Occipital lobe (tissue), 2 donors: Measurements from ENCODE around the gene CMYA5. TPM values are rescaled to one million over a fixed set of nuclear protein-coding genes. Genes with fewer than 3 reads are reported as not detected.
"Not testable (repeated sequence)": the region's sequence is repeated elsewhere in the genome, so short reads cannot be mapped to it uniquely, and the experiment has no call there.

Experiments
- DNase-seq: peaks from one replicate; lab custom pipeline; 2025; lab: John Stamatoyannopoulos, UW
- total RNA-seq: library from RNA; depleted of rRNA; stranded (reverse); fragments of >200 nt; gene quantifications from one replicate; pipeline ENCODE4 v1.2.3, GENCODE V29; 2014

CMYA5 gene
- total RNA-seq, 1 donor from 2014 or later: 1.2 TPM

DNA sequence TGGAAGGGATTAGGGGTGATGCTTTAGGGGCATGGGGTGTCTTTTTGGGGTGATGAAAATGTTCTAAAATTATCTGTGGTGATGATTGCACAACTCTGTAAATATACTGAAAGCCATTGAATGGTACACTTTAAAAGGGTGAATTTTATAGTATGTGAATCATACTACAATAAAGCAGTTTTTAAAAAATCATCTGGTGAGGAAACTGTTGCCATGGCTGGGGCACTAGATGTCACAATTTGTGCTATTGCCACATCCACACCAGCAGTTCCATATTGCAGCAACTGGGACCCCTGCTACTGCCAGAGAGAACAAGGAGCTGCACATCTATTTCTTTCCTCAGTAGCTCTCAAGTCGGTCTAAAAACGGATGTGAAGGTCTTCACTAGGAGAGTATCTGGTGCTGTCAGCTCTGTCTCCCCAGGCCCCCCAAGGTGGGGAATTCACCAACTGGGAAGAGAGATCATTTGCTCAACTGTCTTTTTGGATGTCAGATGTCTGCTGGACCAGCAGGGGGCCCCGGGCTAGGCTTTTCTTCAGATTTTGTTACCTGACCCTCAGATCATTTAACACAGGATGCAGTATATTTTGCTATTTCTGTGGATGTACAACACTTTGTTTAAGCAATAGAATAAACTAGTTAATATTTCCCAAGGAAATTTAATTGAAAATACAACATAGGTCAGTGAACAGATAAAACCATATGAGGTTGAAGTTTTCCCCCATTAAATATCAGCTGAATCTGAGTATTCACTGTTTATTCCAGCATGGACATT lies 13.2 kb downstream of the CMYA5 start:
- no peak for DNase-seq

GRCh38 chr5:79703381-79703645 lies 13.7 kb downstream of the CMYA5 start:
- DNase-seq: no peak

DNA sequence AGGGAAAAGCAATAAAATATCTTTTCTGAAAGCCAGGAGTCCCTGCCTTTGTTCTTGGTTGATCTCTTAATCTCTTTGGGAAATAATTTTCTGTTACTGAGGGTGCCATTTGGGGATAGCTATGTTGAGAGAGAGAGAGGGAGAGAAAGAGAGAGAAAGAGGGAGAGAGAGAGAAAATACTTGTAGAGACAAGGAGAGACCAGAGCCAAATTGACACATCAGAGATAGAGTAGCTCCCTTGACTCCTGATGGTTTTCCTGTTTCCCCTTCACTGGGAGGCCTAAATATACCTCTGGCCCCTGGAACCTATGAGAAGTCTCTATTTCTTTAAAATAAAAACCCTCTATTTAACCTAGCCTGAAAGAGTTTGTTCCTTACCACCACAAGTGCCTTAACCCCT lies 14.9 kb downstream of the CMYA5 start:
- DNase-seq: no peak

DNA sequence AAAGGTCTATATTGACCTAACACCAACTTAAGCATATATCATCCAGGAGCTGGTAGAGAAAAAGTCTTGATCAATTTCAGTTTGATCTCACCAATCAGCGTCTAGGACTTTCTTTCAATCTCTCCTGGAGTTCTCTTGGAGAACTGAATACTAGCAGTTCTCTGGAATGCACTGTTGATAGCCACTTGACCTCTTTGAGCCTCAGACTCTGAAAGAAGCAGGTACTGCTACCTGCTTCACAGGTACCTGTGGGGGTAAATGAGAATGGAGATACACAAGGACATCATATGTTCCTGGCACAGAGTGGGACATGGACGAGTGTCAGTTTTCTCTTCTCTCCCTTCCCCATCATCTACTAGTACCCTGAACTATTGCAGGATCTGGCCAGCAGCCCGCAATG lies 16.0 kb downstream of the CMYA5 start:
- DNase-seq: no peak

- not testable (repeated sequence) for DNase-seq
These were observed 16.7 kb downstream of the CMYA5 start for GRCh38 chr5:79706317-79706716.

GRCh38 chr5:79707535-79707934 lies 17.9 kb downstream of the CMYA5 start:
- no peak for DNase-seq

DNA sequence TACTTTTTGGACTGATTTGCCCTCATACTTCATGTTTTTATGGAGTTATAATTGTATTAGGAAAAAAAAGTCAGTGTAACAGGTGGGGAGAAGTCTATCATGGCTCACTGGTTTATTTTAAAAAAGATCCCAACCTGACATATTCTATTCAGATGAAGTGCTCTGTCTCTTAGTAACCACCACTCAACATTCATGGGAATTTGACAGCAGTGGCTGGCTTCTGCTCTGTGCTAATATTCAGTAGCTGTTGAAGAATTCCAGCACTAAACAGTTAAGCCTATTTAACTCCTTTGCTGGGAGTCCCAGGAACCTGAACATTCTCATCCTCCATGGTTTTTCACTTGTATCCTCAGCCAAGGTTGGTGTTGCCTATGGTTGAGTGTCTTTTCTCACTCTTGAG lies 23.1 kb downstream of the CMYA5 start:
- DNase-seq: no peak

DNA sequence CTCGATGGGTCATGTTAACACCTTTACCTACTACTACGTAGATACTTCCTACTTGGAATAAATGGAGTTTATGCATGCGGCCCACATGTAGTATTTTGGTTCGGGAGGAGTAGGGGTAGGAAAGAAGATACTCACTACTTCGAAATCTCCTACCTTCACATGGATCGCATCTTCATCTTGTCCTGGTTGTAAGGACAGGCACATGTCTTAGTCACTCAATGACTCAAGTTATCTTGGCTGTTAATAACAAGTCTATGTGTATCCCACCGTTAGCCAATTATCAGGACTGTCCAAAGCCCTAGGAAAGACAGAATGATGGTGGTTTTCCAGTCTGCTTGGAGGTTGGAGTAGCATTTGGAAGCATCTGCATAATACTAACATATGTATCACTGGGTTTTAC lies 24.1 kb downstream of the CMYA5 start:
- no peak for DNase-seq

GRCh38 chr5:79716839-79717238 lies 27.2 kb downstream of the CMYA5 start:
- no peak for DNase-seq

DNA sequence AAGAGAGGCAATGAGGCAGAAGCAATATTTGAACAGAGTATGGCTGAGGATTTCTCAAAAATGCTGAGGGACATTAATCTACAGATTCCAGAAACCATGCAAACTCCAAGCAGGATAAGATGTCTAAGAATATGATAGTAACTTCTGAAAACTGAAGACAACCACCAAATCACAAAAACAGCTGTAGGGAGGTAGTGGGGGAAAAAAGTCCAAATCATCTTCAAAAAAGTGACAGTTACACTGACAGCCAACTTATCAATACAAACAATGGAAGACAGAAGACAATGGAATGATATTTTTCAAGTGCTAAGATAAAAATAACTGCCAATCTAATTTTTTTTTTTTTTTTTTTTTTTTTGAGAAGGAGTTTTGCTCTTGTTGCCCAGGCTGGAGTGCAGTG lies 30.5 kb downstream of the CMYA5 start:
- no peak for DNase-seq

GRCh38 chr5:79727451-79728355 lies 38.1 kb downstream of the CMYA5 start:
- no peak for DNase-seq

GRCh38 chr5:79728396-79728795 lies 38.8 kb downstream of the CMYA5 start:
- no peak for DNase-seq

- DNase-seq: no peak
These were observed 40.0 kb downstream of the CMYA5 start for GRCh38 chr5:79729679-79730078.

GRCh38 chr5:79730564-79730963 lies 40.9 kb downstream of the CMYA5 start:
- DNase-seq: no peak

GRCh38 chr5:79731775-79732174 lies 42.1 kb downstream of the CMYA5 start:
- DNase-seq: no peak

DNA sequence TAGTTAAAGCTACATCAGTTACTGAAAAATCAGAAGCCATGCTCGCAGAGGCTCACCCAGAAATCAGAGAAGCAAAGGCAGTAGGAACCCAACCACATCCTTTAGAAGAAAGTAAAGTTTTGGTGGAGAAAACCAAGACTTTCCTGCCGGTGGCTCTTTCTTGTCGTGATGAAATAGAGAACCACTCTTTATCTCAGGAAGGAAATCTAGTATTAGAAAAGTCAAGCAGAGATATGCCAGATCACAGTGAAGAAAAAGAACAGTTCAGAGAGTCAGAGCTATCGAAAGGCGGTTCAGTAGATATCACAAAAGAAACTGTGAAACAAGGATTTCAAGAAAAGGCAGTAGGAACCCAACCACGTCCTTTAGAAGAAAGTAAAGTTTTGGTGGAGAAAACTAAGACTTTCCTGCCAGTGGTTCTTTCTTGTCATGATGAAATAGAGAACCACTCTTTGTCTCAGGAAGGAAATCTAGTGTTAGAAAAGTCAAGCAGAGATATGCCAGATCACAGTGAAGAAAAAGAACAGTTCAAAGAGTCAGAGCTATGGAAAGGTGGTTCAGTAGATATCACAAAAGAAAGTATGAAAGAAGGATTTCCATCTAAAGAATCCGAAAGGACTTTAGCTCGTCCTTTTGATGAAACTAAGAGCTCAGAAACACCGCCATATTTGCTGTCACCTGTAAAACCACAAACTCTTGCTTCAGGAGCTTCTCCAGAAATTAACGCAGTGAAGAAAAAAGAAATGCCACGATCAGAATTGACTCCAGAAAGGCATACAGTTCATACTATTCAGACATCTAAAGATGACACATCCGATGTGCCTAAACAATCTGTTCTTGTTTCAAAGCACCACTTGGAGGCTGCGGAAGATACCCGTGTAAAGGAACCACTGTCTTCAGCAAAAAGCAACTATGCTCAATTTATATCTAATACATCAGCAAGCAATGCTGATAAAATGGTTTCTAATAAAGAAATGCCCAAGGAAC lies 47.2 kb downstream of the CMYA5 start:
- DNase-seq: no peak

- no peak for DNase-seq
These were observed 48.7 kb downstream of the CMYA5 start for GRCh38 chr5:79738349-79738748.

- DNase-seq: no peak
These were observed 53.0 kb downstream of the CMYA5 start for GRCh38 chr5:79742549-79743136.

DNA sequence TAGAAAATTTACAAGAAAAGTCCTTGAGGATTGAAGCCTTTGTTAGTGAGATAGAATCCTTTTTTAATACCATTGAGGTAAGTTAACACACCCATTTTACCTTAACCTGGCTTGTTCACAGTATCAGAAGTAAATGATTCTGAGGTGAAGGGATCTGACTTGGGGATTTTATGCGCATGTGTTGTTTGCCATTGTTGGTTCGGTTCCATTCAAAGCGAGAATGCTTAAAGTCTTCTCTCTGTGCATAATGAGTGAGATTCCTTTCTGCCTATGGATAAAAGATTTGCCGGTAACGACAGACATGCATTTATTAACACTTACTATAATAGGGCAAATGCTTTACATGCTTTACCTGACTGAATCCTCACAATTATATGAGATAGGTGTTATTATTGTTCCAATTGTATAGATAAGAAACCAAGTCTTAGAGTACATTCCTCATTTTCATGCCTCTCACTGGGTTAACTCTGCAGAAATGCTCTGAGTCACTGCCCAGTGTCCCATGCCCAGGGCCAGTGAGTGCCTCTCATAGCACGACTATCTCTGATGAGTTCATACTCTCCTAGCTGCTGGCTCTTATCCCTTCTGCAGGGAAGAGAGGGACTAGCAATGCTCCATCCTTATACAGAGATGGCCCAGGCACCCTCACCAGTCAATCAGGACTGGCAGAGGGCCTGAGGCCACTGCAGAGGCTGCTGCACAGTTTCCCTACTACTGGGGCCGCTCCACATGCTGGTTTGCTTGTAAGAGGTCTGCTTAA lies 54.4 kb downstream of the CMYA5 start:
- no peak for DNase-seq

GRCh38 chr5:79745255-79745654 lies 55.6 kb downstream of the CMYA5 start:
- no peak for DNase-seq
